Activated CD8-positive, alpha-beta memory T cell treated with anti-CD3 and anti-CD28 coated beads, Interleukin-2, amount 10 ng/mL, durations not matched to agents 7 days and 5 days (primary cell): ENCODE data around the gene ENTPD6. TPM values are rescaled to one million over a fixed set of nuclear protein-coding genes. Genes with fewer than 3 reads are reported as not detected.
"Not testable (repeated sequence)": the region's sequence is repeated elsewhere in the genome, so short reads cannot be mapped to it uniquely, and the experiment has no call there.

Experiments
- ATAC-seq: fragments of 150-1000 bp; cut with Tn5 transposase; one replicate; pipeline ENCODE4 v1.10.0; 2021; ENCODE audit warnings: moderate library complexity
- CTCF ChIA-PET: fragments of 350-600 bp; sonication (Branson Sonifier 250); formaldehyde crosslinking; loops from one replicate; lab custom pipeline; 2021; ENCODE audit warnings: antibody characterized with exemption; lab: Charles Lee
- DNase-seq: peaks from one replicate; pipeline ENCODE4 v3.0.0-alpha.2; 2020
- H3K27ac Mint-ChIP-seq: one replicate; pipeline ENCODE4 v1.8.0; 2021; ENCODE audit warnings: mild to moderate bottlenecking, mixed read lengths
- H3K27me3 Mint-ChIP-seq: one replicate; pipeline ENCODE4 v1.8.0; 2021; ENCODE audit warnings: mixed read lengths
- H3K36me3 Mint-ChIP-seq: one replicate; pipeline ENCODE4 v1.8.0; 2021; ENCODE audit warnings: mild to moderate bottlenecking, mixed read lengths
- H3K4me1 Mint-ChIP-seq: one replicate; pipeline ENCODE4 v1.8.0; 2021; ENCODE audit warnings: mixed read lengths
- H3K4me3 Mint-ChIP-seq: one replicate; pipeline ENCODE4 v1.8.0; 2021; ENCODE audit warnings: mild to moderate bottlenecking, moderate library complexity, mixed read lengths
- H3K9me3 Mint-ChIP-seq: one replicate; pipeline ENCODE4 v1.8.0; 2022; ENCODE audit warnings: low read depth, mixed read lengths
- total RNA-seq, 2 experiments: library from RNA; stranded (reverse); gene quantifications; one replicate each; pipeline ENCODE4 v1.2.3, GENCODE V29; 2021

ENTPD6 gene
- total RNA-seq, 2 experiments from 2014 or later = 37.6 to 42.0 TPM

DNA sequence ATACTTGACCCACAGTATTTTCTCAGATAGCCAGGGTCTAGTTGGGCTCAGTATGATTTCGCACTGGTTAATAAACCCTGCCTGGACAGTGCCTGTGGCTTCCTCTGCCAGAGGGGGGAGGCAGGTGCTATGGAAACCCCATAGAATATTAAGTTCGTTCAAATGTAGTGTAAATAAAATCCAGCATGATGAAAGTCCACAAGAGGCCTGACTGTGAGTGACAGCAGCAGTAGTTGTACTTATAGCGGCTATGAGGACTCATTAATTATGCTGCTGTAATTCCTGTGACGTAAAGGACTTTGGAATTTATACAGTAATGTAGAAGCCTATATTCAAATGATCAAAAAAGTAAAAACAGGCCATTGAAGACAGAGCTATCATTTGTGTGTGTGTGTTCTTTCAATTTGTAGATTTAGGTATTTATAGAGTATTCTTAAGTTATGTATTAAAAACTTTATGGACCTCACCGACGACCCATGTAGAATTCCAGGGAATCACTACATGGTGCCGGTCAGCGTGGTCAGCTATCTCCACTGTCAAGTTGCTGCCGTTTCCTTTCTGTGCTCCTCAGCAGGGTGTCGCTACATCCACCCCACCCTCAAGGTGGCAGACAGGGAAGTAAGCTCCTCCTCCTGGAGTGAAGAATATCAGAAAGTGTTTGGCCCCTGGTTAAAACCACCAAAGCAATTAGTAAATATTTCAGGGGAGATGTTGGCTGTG, 62.4 kb downstream of the ENTPD6 start:
- DNase-seq (no peak), ATAC-seq (no peak)
- H3K27me3 Mint-ChIP-seq = no peaks in the 10 kb centered on the region
- no peak overlapping the region for H3K4me3 Mint-ChIP-seq
- H3K9me3 Mint-ChIP-seq = no peaks in the 10 kb centered on the region
- CTCF ChIA-PET = no interaction called here
- H3K27ac Mint-ChIP-seq = no peak overlapping the region
- H3K4me1 Mint-ChIP-seq = peaks cover 2% of the 10 kb centered on the region
- peaks cover 32% of the 10 kb centered on the region for H3K36me3 Mint-ChIP-seq

- no peak overlapping the region for H3K27ac Mint-ChIP-seq
- H3K36me3 Mint-ChIP-seq = peaks cover 35% of the 10 kb centered on the region
- H3K27me3 Mint-ChIP-seq = no peaks in the 10 kb centered on the region
- CTCF ChIA-PET = no interaction called here
- DNase-seq = no peak
- H3K4me3 Mint-ChIP-seq = no peak overlapping the region
- ATAC-seq = no peak
- no peaks in the 10 kb centered on the region for H3K9me3 Mint-ChIP-seq
- H3K4me1 Mint-ChIP-seq = peaks cover 2% of the 10 kb centered on the region
Measured at GRCh38 chr20:25258476-25258805, 62.9 kb downstream of the ENTPD6 start.

DNA sequence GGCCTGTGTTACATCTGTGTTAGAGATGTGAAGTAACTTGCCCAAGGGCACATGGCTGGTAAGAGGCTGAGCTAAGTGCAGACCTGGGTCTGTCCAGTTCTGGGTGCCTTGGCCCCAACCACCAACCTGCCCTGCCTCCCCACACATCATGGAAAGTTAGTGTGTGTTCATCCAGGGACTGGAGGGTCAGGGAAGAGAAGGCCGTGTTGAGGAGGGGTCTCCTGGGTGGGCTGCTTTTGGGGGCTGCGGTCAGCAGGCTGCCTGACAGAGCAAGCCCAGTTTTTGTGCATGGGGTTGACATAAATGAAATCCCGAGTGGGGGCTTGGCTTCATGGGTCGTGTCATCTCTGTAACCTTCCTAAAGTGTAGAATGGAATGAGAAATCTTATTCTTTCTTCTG, 63.3 kb downstream of the ENTPD6 start:
- Mint-ChIP-seq H3K27me3 (no peaks in the 10 kb centered on the region), H3K27ac (no peak overlapping the region), H3K4me1 (peaks cover 2% of the 10 kb centered on the region), H3K36me3 (peaks cover 35% of the 10 kb centered on the region), H3K4me3 (no peak overlapping the region), H3K9me3 (no peaks in the 10 kb centered on the region)
- CTCF ChIA-PET = no interaction called here
- no peak for ATAC-seq
- DNase-seq = no peak

GRCh38 chr20:25259358-25259757, 63.8 kb downstream of the ENTPD6 start:
- DNase-seq (peak; percentile 30), ATAC-seq (no peak)
- peaks cover 2% of the 10 kb centered on the region for H3K4me1 Mint-ChIP-seq
- CTCF ChIA-PET = no interaction called here
- no peaks in the 10 kb centered on the region for H3K27me3 Mint-ChIP-seq
- no peaks in the 10 kb centered on the region for H3K9me3 Mint-ChIP-seq
- H3K36me3 Mint-ChIP-seq = peaks cover 35% of the 10 kb centered on the region
- no peak overlapping the region for H3K27ac Mint-ChIP-seq
- H3K4me3 Mint-ChIP-seq = no peak overlapping the region

DNA sequence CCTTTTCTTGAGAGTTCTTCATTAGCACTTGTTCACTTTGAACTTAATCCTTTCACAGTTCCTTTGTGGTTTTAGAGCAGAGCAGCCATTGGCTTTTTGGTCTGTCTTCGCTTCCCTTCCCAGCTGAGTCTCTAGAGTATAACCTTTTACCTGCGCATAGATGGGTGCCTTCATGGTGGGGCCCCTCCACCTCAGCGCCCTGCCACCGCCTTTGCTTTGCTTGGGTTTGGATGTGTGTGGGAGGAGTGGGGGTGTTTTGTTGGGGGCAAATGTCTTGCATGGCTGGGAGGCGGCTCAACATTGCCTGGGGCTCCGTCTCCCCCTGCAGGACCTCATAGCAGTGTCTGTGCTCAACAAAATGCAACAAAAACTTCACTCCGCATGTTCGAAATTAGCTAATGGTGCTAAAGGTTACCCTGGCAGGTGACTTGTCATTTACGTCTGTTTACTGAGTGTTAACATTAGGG, 64.3 kb downstream of the ENTPD6 start:
- peak; percentile 23 for DNase-seq
- CTCF ChIA-PET = no interaction called here
- Mint-ChIP-seq H3K4me3 (no peak overlapping the region), H3K9me3 (no peaks in the 10 kb centered on the region), H3K27ac (no peak overlapping the region), H3K27me3 (no peaks in the 10 kb centered on the region), H3K4me1 (peaks cover 2% of the 10 kb centered on the region), H3K36me3 (peaks cover 37% of the 10 kb centered on the region)
- ATAC-seq = no peak

DNA sequence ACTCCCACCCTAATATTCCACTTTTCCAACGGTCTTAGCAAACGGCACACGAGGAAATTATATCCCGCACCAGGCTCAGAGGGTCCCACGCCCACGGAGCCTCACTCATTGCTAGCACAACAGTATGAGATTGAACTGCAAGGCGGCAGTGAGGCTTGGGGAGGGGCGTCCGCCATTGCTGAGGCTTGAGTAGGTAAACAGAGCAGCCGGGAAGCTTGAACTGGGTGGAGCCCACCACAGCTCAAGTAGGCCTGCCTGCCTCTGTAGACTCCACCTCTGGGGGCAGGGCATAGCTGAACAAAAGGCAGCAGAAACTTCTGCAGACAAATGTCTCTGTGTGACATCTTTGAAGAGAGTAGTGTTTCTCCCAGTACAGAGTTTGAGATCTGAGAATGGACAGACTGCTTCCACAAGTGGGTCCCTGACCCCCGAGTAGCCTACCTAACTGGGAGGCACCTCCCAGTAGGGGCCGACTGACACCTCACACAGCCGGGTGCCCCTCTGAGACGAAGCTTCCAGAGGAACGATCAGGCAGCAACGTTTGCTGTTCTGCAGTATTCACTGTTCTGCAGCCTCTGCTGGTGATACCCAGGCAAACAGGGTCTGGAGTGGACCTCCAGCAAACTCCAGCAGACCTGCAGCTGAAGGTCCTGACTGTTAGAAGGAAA, 65.4 kb downstream of the ENTPD6 start:
- H3K4me1 Mint-ChIP-seq, H3K27ac Mint-ChIP-seq, CTCF ChIA-PET, H3K4me3 Mint-ChIP-seq, ATAC-seq, H3K27me3 Mint-ChIP-seq, H3K9me3 Mint-ChIP-seq: not testable (repeated sequence)
- DNase-seq = peak; percentile 18
- peaks cover 37% of the 10 kb centered on the region for H3K36me3 Mint-ChIP-seq

- CTCF ChIA-PET = no interaction called here
- DNase-seq (no peak), ATAC-seq (no peak)
- Mint-ChIP-seq H3K27me3 (no peaks in the 10 kb centered on the region), H3K36me3 (peaks cover 4% of the 10 kb centered on the region), H3K27ac (no peak overlapping the region), H3K4me3 (no peak overlapping the region), H3K4me1 (no peaks in the 10 kb centered on the region), H3K9me3 (no peaks in the 10 kb centered on the region)
Measured at GRCh38 chr20:25269057-25269832, 73.7 kb downstream of the ENTPD6 start.

- H3K4me1 Mint-ChIP-seq = no peaks in the 10 kb centered on the region
- H3K9me3 Mint-ChIP-seq = no peaks in the 10 kb centered on the region
- H3K27ac Mint-ChIP-seq = no peak overlapping the region
- H3K4me3 Mint-ChIP-seq = no peak overlapping the region
- H3K36me3 Mint-ChIP-seq = peaks cover 3% of the 10 kb centered on the region
- ATAC-seq = no peak
- CTCF ChIA-PET = no interaction called here
- H3K27me3 Mint-ChIP-seq = no peaks in the 10 kb centered on the region
- DNase-seq = no peak
Measured at GRCh38 chr20:25269833-25270170, 74.3 kb downstream of the ENTPD6 start.

DNA sequence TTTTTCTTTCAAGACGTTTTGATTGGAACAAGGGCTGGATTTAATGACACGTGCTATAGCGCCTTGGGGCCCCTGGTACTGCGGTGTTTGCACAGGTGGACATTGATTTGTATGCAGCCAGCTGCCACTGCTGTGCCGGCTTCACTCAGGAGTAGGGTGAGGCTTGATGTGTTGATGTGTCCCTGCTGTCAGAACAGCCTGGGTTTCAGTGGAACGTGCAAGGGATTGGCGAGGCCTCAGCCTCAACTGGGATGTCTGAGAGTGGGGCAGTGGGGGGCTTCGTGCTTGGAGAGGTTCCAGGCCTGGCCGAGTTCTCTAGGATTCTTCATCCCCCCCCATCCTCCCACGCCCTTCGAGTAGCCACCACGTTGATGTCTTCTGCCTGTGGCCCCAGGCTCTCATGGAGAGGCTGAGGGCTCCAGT, 75.3 kb downstream of the ENTPD6 start:
- Mint-ChIP-seq H3K36me3 (peaks cover 3% of the 10 kb centered on the region), H3K9me3 (no peaks in the 10 kb centered on the region), H3K4me1 (no peaks in the 10 kb centered on the region), H3K27ac (no peak overlapping the region), H3K27me3 (no peaks in the 10 kb centered on the region), H3K4me3 (no peak overlapping the region)
- ATAC-seq (no peak), DNase-seq (no peak)
- CTCF ChIA-PET = no interaction called here

DNA sequence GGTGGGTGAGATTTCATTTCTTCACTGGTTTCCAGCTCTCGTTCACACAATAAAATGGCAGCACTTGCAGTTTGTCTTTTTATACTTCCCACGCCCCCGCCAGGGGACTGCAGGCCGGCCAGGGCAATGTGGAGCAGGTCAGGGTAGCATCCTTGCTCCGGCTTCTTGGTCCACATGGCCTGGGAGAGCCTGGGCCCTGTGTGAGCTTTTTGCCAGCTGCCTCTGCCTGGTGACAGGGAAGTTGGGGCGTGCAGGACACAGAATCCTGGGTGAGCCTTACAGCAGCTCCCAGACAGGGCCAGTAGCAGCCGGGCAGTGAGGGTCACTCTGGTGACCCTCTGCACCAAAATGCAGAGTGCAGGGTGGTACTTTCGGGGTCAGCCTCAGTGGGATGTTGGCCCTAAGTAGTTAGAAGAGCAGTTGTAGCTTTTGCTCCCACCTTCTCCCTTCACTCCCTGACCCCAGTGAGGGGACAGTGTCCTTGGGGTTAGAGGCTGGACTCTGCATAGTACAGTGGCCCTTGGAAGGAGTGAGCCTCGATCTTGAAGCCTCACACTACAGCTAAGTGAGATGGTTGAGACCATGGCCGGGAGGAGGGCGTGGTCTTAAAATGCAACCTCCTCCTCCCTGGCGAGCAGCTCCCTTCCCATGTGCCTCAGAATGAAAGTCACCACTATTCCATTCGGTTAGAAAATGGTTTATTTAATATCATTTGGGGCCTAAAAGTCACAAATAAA, 76.1 kb downstream of the ENTPD6 start:
- Mint-ChIP-seq H3K4me1 (no peaks in the 10 kb centered on the region), H3K9me3 (no peaks in the 10 kb centered on the region), H3K36me3 (peaks cover 3% of the 10 kb centered on the region), H3K27me3 (no peaks in the 10 kb centered on the region), H3K4me3 (no peak overlapping the region), H3K27ac (no peak overlapping the region)
- ATAC-seq (no peak), DNase-seq (no peak)
- CTCF ChIA-PET = no interaction called here

- CTCF ChIA-PET = no interaction called here
- H3K36me3 Mint-ChIP-seq = peaks cover 3% of the 10 kb centered on the region
- H3K4me3 Mint-ChIP-seq = no peak overlapping the region
- no peaks in the 10 kb centered on the region for H3K9me3 Mint-ChIP-seq
- DNase-seq (no peak), ATAC-seq (no peak)
- H3K27ac Mint-ChIP-seq = no peak overlapping the region
- no peaks in the 10 kb centered on the region for H3K4me1 Mint-ChIP-seq
- no peaks in the 10 kb centered on the region for H3K27me3 Mint-ChIP-seq
Measured at GRCh38 chr20:25272223-25273000, 76.9 kb downstream of the ENTPD6 start.

DNA sequence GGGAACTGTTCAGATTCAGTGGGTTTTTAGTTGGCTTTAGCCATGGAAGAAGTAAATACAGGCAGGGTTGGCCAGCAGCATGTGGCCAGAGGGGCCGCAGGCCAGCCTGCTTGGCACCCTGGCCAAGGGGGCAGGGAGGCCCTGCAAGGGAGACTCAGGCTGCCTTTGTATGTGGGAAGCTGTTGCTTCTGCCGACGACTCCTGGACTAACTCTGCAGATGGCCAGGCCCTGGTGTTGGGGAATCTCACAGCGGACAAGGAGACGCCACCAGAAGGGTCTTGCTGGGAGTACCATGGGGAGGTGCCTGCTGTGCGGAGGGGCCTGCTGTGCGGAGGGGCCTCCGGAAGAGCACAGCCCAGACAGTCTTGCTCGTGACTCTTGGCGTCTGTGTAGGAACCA, 77.5 kb downstream of the ENTPD6 start:
- no peaks in the 10 kb centered on the region for H3K4me1 Mint-ChIP-seq
- DNase-seq = no peak
- CTCF ChIA-PET = no interaction called here
- H3K9me3 Mint-ChIP-seq = no peaks in the 10 kb centered on the region
- H3K27ac Mint-ChIP-seq = no peak overlapping the region
- no peak overlapping the region for H3K4me3 Mint-ChIP-seq
- no peaks in the 10 kb centered on the region for H3K27me3 Mint-ChIP-seq
- no peak for ATAC-seq
- peaks cover 3% of the 10 kb centered on the region for H3K36me3 Mint-ChIP-seq
